ENCODE measurements around the gene RYR2.

RYR2 gene

GRCh38 chr1:237033061-237033460 lies 8.9 kb upstream of the RYR2 start:
- no peak for DNase-seq

DNA sequence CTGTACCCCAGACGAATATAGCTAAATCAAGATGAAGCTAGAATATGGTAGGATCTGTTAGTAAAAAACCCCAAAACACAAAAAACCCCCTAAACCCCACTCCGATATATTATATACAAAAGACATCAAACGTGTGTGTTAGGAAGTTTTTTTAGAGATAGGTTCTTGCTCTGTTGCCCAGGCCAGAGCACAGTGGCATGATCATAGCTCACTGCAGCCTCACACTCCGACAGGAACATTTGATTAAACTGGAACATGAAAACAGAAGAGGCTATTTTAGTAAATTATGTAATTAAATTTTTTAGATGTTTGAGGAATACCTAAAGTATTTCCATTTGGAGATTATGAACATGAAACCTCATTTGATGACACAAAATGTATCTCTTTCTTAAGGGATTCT lies 8.2 kb upstream of the RYR2 start:
- no peak for DNase-seq

DNA sequence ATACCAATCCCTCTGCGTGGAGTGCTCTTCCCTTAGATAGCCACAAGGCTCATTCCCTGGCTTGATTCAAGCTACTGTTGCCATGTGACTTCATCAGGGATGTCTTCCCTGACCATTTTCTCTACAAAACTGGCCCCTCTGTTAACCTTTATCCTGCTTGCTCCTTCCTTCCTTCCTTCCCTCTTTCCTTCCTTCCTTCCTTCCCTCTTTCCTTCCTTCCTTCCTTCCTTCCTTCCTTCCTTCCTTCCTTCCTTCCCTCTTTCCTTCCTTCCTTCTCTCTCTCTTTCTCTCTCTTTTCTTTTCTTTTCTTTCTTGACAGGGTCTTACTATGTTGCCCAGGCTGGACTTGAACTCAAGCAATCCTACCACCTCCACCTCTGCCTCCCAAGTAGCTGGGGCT lies 6.2 kb upstream of the RYR2 start:
- no peak for DNase-seq

- DNase-seq, result no peak
These were observed 3.8 kb upstream of the RYR2 start for GRCh38 chr1:237038211-237038610.

GRCh38 chr1:237040823-237041222 lies 1.2 kb upstream of the RYR2 start:
- DNase-seq, result no peak

DNA sequence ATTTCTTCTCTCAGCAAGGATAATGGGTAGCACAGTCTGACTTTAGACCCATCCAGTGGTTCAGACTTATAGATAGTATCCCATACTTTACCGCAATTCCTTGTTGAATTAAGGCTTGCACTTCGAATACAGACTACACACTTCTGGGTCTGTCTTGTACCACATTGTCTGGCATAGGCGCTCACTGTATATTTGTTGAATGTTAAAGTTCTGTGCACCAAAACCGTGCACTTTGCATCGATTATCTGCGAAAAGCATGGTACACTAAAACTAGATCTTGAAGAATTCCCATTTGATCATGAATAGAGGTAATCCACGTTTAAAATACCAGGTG lies 556 bp upstream of the RYR2 start:
- no peak for DNase-seq

- DNase-seq, result no peak
These were observed 525 bp downstream of the RYR2 start for GRCh38 chr1:237042526-237042891.

GRCh38 chr1:237042892-237043576 lies 1.1 kb downstream of the RYR2 start:
- DNase-seq, result no peak

DNA sequence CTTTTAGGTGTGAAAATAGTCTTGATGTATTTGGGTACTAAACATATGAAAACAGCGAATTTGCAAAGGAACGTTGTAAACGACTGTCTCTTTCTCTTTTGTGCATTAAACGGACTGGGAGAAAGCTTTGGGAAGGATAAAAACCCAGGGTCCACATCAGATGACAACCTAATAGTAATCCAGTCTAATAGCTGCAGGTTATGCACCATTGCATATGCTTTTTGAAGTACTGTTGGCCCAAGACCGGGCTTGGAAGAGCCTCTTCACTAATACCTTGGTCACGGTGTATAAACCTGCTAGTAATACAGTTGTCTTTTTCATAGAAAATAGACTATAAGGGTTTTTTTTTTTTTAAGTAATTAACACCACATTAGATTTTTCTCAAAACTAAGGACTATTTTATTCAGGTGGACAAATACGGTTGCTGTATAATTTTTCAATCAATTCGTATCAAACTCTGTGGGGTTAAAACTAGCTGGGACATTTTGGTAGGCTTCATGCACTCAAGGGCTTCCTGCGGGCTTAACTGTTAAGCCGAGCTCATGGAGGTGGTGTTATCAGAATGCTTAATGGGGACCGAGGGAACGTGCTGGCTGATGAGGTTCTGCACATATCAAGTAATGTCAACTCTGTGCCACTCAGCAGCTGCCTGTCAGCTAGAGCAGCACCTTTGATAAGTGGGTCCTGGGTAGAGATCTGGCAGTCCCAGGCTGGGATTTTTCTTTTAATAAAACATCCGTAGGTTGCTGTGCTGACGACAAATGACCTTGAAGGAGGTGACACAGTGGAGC lies 2.1 kb downstream of the RYR2 start:
- DNase-seq, result no peak

GRCh38 chr1:237045278-237046016 lies 3.5 kb downstream of the RYR2 start:
- DNase-seq, result no peak

- no peak for DNase-seq
These were observed 6.8 kb downstream of the RYR2 start for GRCh38 chr1:237048803-237049202.

DNA sequence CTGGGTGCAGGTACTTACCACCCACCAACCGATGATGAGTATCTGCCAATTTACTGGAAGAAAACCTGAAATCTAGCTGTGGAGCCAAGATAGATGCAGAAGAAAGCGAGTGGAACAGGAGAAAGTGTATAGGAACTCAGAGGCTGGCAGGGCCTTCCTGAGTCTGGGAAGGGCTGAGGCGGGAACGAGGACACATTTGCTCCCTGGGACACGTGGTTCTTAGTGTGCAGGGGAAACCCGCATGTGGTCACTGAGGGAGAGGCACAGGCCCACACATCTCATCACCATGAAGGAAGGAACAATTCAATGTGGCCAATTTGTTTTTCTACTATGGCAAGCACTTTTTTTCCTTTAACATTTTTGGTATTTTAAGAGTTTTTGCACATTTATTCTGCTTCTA lies 8.2 kb downstream of the RYR2 start:
- DNase-seq, result no peak

GRCh38 chr1:237050915-237051314 lies 8.9 kb downstream of the RYR2 start:
- no peak for DNase-seq

GRCh38 chr1:237054313-237054712 lies 12.3 kb downstream of the RYR2 start:
- no peak for DNase-seq

- DNase-seq, result no peak
These were observed 16.5 kb downstream of the RYR2 start for GRCh38 chr1:237058470-237058869.

DNA sequence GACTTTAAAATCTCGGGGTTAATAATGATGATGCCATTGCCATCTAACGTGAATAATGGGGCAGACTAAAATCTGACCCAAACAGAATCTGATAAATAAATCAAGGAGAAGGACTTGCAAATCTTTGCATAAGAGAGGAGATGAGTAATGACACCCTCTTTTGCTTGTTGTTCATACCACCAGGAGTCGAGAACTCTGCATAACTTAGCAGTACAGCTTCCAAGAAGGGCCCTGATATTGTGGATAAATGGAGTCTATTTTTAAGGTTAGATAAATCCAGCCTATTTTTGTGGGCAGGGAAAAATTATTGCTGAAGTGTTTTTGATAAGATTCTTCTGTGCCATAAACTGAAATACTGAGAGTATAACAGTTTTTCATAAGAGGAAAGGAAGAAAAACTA lies 17.3 kb downstream of the RYR2 start:
- DNase-seq, result no peak

GRCh38 chr1:237062976-237063375 lies 21.0 kb downstream of the RYR2 start:
- DNase-seq, result no peak

GRCh38 chr1:237065903-237066302 lies 23.9 kb downstream of the RYR2 start:
- no peak for DNase-seq

DNA sequence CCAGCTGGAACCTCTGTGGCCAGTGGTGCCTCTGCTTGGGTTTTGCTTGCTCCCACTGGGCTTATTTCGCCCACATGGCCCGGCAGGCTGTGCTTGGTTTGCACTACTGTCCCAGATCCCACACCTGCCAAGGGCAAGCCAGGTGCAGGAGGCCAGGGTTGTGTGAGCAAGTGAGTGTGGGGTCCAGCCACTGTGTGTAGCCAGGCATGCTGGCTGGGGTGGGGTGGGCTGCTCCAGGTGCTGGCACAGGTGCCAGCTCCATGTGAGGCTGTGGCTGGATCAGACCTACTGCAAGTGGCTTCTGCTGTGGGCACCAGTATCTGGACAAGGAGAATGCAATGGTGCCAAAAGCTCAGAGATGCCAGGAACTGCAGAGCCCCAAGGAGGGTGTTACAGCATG lies 28.5 kb downstream of the RYR2 start:
- DNase-seq, result no peak

DNA sequence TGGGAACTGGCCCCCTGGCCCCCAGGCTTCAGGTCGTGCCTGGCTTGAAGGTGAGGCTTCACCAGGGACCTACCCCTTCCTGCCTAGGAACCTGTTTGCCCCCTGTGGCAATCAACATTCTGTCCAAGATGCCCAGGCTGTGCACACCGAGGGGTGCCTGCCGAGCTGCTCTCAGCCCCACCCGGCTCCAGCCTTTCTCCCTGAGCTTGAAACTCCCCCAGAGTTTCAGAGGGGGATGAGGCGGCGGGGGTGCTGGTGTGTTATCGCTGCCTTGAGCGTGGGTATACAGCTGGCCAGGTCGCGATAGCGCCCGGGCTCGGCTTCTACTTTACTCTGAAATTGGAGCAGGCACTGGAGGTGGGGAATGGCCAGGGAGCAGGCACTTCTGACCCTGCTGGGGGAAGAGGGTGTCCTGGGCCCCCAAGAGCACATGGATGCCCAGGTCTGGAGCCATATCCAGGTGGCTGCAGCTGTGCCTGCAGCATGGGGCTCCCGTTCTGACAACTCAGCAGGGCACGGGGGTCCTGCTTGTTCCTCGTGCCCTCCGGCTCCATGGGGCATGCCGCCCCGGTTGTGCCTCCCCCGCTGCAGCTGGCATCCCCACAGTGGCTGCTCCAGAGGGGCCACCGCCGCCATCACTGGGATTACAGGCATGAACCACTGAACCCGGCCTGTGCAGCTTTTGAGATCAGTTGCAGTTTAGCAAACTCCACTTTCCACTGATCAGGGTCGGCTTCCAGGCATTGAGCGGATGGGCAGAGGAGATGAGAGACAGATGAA lies 29.8 kb downstream of the RYR2 start:
- DNase-seq, result no peak

GRCh38 chr1:237074371-237075117 lies 32.6 kb downstream of the RYR2 start:
- no peak for DNase-seq

DNA sequence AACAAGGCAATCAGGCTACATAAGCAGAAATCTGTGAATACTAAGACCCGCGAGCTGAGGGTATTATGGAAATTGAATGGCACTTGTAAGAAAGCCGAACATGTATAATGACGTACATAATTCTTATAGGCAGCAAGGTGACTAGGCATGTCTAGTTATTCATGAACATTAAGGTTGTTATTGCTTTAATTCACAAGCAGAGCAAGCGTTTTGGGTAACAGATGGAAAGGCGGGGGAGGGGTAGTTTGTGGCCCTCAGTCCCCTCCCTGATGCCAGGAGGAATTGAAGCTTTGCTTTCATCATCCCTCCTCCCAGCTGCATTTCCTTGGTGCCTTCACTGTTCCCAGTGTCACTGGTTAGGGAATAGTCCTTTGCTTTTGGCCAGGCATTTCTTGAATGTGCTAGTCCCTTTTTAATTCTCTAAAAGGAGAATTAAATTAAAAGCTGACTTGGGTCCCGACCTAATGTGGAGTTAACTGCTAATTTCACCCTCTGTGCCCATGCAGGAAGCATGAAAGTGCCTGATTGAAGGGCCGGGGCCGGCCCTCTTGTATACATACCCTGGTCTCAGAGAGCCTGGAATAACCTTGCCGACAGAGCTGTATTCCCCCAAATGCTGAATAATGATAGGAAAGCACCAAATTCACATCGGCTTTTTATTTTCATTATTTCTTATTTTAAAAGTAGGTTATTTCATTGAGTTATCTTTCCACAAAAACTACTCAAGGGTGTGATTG lies 42.5 kb downstream of the RYR2 start:
- DNase-seq, result no peak

Data from NCI-H2081 treated with DMSO at 0.1 percent for 48 hours (cell line).